Karpas-422 (cell line): ENCODE measurements around the gene RBMX. TPM values are rescaled to one million over a fixed set of nuclear protein-coding genes. Genes with fewer than 3 reads are reported as not detected.
"Not testable (repeated sequence)": the region's sequence is repeated elsewhere in the genome, so short reads cannot be mapped to it uniquely, and the experiment has no call there.

Experiments used
- DNase-seq: peaks from one replicate; pipeline ENCODE4 v3.0.0-alpha.2; 2015
- H2AFZ ChIP-seq: fragments of 200-600 bp; sonication (generic); 2 replicates; pipeline ENCODE4 v1.6.1; 2014; ENCODE audit warnings: antibody characterized with exemption, low read length, mixed read lengths
- H3K27ac ChIP-seq: fragments of 200-600 bp; sonication (generic); 2 replicates; pipeline ENCODE4 v1.5.1; 2014; ENCODE audit warnings: mild to moderate bottlenecking, low read length, moderate library complexity
- H3K27me3 ChIP-seq: fragments of 200-600 bp; sonication (generic); 2 replicates; pipeline ENCODE4 v1.6.1; 2014; ENCODE audit warnings: low read length, mixed read lengths
- H3K36me3 ChIP-seq: fragments of 200-600 bp; sonication (generic); 2 replicates; pipeline ENCODE4 v1.6.1; 2014; ENCODE audit warnings: low read length, mixed read lengths; ENCODE audit not compliant: insufficient read depth
- H3K4me1 ChIP-seq: fragments of 200-600 bp; sonication (generic); 2 replicates; pipeline ENCODE4 v1.6.1; 2014; ENCODE audit warnings: mild to moderate bottlenecking, low read length, mixed read lengths
- H3K4me2 ChIP-seq: fragments of 200-600 bp; sonication (generic); 2 replicates; pipeline ENCODE4 v1.6.1; 2014; ENCODE audit warnings: low read length, low read depth, mild to moderate bottlenecking; ENCODE audit not compliant: poor library complexity, severe bottlenecking
- H3K4me3 ChIP-seq: fragments of 200-600 bp; sonication (generic); 2 replicates; pipeline ENCODE4 v1.5.1; 2014; ENCODE audit warnings: mild to moderate bottlenecking, antibody characterized with exemption, low read length, mixed read lengths
- H3K79me2 ChIP-seq: fragments of 200-600 bp; sonication (generic); 2 replicates; pipeline ENCODE4 v1.6.1; 2014; ENCODE audit warnings: mild to moderate bottlenecking, low read length, mixed read lengths
- H3K9ac ChIP-seq: fragments of 200-600 bp; sonication (generic); 2 replicates; pipeline ENCODE4 v1.6.0; 2014; ENCODE audit warnings: low read length
- H3K9me2 ChIP-seq: fragments of 200-600 bp; sonication (generic), shearing (Covaris generic); replicated peaks from 2 replicates; pipeline ENCODE4 v1.6.0; 2014; ENCODE audit warnings: mild to moderate bottlenecking, low read length, moderate library complexity; ENCODE audit not compliant: insufficient read depth
- H3K9me3 ChIP-seq: fragments of 300-700, 200-600 bp; sonication (generic); 2 replicates; pipeline ENCODE4 v1.6.1; 2014; ENCODE audit warnings: low read length, mixed read lengths
- H4K20me1 ChIP-seq: fragments of 200-600 bp; sonication (generic); 2 replicates; pipeline ENCODE4 v1.6.1; 2014; ENCODE audit warnings: mild to moderate bottlenecking, antibody characterized with exemption, low read length, low read depth; ENCODE audit not compliant: insufficient read depth
- total RNA-seq: library from RNA; depleted of rRNA; stranded (reverse); fragments of >200 nt; shearing (Covaris generic); gene quantifications from 2 replicates; pipeline ENCODE4 v1.2.3, GENCODE V29; 2014; ENCODE audit warnings: low replicate concordance

The RBMX gene
- total RNA-seq, 1 experiment from 2014 or later: 186 TPM

DNA sequence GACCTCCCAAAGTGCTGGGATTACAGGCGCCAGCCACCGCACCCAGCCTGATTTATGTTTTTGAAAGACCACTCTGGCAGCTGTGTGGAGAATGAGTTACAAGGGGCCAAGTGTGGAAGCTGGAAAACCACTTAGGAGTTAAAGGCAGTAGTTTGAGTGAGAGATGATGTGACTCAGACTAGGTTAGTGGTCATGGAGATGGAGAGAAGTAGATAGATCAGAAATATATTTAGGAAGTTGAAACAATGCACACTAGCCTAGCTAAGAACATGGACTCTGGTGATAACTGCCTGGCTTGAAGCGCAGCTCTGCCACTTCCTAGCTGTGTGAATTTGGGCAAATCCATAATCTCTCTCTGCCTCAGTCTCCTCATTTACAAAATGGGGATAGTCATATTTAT lies 11.9 kb upstream of the RBMX start:
- no peak overlapping the region for H2AFZ ChIP-seq
- DNase-seq: no peak

DNA sequence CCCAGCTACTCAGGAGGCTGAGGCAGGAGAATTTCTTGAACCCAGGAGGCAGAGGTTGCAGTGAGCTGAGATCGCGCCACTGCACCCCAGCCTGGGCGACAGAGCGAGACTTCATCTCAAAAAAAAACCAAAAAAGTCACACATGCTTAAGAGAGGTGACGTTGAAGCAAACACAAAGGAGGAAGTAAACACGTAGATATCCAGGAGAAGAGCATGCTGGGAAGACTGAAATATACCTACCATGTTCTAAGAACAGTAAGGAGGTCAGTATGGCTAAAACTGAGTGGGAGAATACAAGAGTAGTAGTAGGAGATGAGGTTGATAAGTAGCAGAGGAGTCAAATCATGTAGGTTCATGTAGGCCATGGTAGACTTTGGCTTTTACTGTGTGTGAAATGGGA lies 10.1 kb upstream of the RBMX start:
- not testable (repeated sequence) for DNase-seq, H4K20me1 ChIP-seq, H3K4me3 ChIP-seq, H3K4me1 ChIP-seq, H3K9ac ChIP-seq, H3K9me3 ChIP-seq, H2AFZ ChIP-seq, H3K9me2 ChIP-seq, H3K27me3 ChIP-seq, H3K27ac ChIP-seq, H3K79me2 ChIP-seq, H3K36me3 ChIP-seq, H3K4me2 ChIP-seq

More for the DNA sequence above, 11.9 kb upstream of the RBMX start:
- Histone ChIP-seq H3K79me2 (no peaks in the 10 kb centered on the region), H3K9me2 (no peaks in the 10 kb centered on the region), H3K9me3 (no peaks in the 10 kb centered on the region), H3K4me3 (no peak overlapping the region), H3K9ac (no peak overlapping the region), H3K27me3 (no peaks in the 10 kb centered on the region), H4K20me1 (no peaks in the 10 kb centered on the region), H3K4me2 (no peak overlapping the region), H3K36me3 (no peaks in the 10 kb centered on the region), H3K4me1 (no peaks in the 10 kb centered on the region), H3K27ac (no peak overlapping the region)

DNA sequence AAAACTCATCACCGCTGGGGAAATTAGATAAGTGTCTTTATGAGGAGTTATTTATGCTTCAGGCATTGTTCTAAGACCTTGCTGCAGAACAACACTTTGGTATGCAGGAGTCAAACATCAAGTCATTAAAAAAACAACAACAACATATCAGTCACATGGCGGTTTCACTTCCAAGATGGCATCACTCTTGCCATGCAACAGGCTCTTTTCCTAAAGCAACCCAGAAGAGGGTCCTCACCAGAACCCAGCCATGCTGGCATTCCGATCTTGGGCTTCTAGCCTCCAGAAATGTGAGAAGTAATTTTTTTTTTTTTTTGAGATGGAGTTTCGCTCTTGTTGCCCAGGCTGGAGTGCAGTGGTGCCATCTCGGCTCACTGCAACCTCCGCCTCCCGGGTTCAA lies 8.7 kb upstream of the RBMX start:
- no peak overlapping the region for H3K4me2 ChIP-seq
- H3K27me3 ChIP-seq: no peaks in the 10 kb centered on the region
- no peaks in the 10 kb centered on the region for H3K79me2 ChIP-seq
- no peak overlapping the region for H3K27ac ChIP-seq
- no peak overlapping the region for H2AFZ ChIP-seq
- H4K20me1 ChIP-seq: no peaks in the 10 kb centered on the region
- no peak overlapping the region for H3K9ac ChIP-seq
- no peak for DNase-seq
- no peak overlapping the region for H3K4me3 ChIP-seq
- H3K4me1 ChIP-seq: no peaks in the 10 kb centered on the region
- H3K9me3 ChIP-seq: no peaks in the 10 kb centered on the region
- no peaks in the 10 kb centered on the region for H3K9me2 ChIP-seq
- H3K36me3 ChIP-seq: no peaks in the 10 kb centered on the region

DNA sequence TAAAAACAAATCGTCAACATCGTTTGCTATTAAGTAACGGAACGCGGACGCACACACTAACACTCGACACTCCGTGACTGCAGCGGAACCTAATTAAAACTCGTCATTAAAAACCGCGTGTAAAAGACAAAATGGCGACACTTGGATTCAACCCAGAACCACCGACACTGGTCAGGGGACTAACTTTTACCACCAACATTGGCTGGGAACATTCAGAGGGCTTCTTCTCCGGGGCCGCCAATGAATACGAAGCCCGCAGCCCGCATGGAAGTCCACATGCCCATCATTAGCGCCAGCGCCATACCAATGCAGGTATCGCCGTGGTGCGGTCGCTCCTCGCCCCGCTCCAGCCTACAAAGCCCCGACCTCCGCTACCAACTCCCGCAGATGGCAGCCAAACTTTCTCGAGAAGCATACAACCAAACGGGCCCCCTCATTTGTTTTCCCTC lies 498 bp downstream of the RBMX start:
- H3K9me2 ChIP-seq: no peaks in the 10 kb centered on the region
- H3K27ac ChIP-seq: peak overlapping the region; percentile 89
- peak overlapping the region; percentile 87 for H3K4me3 ChIP-seq
- H3K4me1 ChIP-seq: peaks cover 12% of the 10 kb centered on the region
- DNase-seq: peak; percentile 69
- peaks cover 31% of the 10 kb centered on the region for H3K36me3 ChIP-seq
- peaks cover 28% of the 10 kb centered on the region for H3K79me2 ChIP-seq
- H4K20me1 ChIP-seq: peaks cover 5% of the 10 kb centered on the region; the same call in 1 of the 2 replicates
- no peak overlapping the region for H2AFZ ChIP-seq
- peak overlapping the region; percentile 92 for H3K9ac ChIP-seq
- H3K4me2 ChIP-seq: peak overlapping the region; percentile 87
- H3K27me3 ChIP-seq: no peaks in the 10 kb centered on the region
- no peaks in the 10 kb centered on the region for H3K9me3 ChIP-seq

DNA sequence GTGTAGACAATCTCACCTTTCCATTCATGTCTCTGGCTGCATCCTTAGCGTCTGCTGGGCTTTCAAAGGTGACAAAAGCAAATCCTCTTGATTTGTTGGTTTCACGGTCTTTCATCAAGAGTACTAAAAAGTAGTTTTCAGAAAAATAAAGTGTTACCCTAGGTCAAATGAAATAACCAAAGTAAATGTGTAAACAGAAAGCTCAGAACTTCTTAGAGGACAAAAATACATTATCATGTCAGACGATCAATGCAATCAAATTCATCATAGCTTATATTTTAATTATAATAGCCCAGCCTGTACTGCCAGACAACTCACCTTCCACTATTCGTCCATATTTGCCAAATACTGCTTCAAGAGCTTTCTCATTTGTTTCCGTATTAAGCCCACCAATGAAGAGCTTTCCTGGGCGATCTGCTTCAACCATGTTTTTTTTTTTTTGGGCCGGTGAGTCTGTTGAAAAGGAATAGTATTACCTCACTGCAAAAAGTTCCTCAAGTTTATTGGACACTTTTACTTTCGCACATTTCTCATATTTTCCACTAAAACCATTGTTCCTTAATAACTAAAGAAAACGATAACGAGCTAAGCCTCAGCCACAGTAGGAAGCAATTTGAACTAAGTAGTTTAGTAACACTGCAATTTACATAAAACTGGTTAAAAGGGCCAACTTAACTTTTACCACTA lies 1.4 kb downstream of the RBMX start:
- DNase-seq: peak; percentile 53
- Histone ChIP-seq H2AFZ (no peak overlapping the region), H3K4me2 (peak overlapping the region; percentile 87), H3K27me3 (no peaks in the 10 kb centered on the region), H3K36me3 (peaks cover 36% of the 10 kb centered on the region), H3K27ac (peak overlapping the region; percentile 89), H3K9me2 (no peaks in the 10 kb centered on the region), H3K4me1 (peaks cover 12% of the 10 kb centered on the region), H4K20me1 (peaks cover 5% of the 10 kb centered on the region; the same call in 1 of the 2 replicates), H3K9ac (peak overlapping the region; percentile 92), H3K4me3 (peak overlapping the region; percentile 87), H3K79me2 (peaks cover 28% of the 10 kb centered on the region), H3K9me3 (no peaks in the 10 kb centered on the region)

DNA sequence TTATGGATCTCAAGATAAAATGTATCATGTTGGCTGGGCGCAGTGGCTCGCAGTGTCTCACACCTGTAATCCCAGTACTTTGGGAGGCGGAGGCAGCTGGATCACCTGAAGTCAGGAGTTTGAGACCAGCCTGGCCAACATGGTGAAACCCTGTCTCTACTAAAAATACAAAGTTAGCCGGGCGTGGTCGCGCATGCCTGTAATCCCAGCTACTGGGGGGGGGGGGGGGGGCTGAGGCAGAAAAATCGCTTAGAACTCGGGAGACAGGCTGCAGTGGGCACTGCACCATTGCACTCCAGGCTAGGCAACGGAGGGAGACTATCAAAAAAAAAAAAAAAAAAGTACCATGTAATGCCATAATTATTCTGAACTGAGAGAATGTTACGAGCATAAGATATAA lies 2.1 kb downstream of the RBMX start:
- H3K36me3 ChIP-seq: peaks cover 36% of the 10 kb centered on the region
- DNase-seq: no peak
- peaks cover 5% of the 10 kb centered on the region; the same call in 1 of the 2 replicates for H4K20me1 ChIP-seq
- H3K9me3 ChIP-seq: no peaks in the 10 kb centered on the region
- no peak overlapping the region for H2AFZ ChIP-seq
- H3K4me3 ChIP-seq: peak overlapping the region; percentile 87; the same call in 1 of the 2 replicates
- no peak overlapping the region for H3K27ac ChIP-seq
- peak overlapping the region; percentile 87 for H3K4me2 ChIP-seq
- no peak overlapping the region for H3K9ac ChIP-seq
- peaks cover 12% of the 10 kb centered on the region for H3K4me1 ChIP-seq
- H3K27me3 ChIP-seq: no peaks in the 10 kb centered on the region
- no peaks in the 10 kb centered on the region for H3K9me2 ChIP-seq
- H3K79me2 ChIP-seq: peaks cover 28% of the 10 kb centered on the region

DNA sequence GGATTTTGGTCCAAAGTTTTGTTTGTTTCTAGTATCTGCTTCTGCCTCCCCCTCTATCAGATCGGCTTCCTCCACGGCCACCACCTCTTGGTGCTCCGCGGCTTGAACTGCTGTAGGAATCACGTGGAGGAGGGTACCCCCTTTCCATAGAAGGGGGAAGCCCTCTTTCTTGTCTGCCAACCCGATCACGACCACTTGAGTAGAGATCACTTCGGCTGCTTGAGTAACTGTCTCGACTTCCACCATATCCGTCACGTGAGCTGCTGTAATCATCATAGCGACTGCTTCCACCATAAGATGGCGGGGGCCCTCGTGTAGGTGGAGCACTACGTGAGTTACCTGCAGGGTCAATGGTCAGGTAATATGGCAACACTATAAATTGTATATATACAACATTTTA lies 6.4 kb downstream of the RBMX start:
- not testable (repeated sequence) for H3K9ac ChIP-seq, H4K20me1 ChIP-seq, DNase-seq, H3K9me3 ChIP-seq, H3K4me2 ChIP-seq, H3K4me3 ChIP-seq, H3K4me1 ChIP-seq, H3K9me2 ChIP-seq, H3K27me3 ChIP-seq, H3K27ac ChIP-seq, H2AFZ ChIP-seq
- Histone ChIP-seq H3K79me2 (peaks cover 13% of the 10 kb centered on the region), H3K36me3 (peaks cover 46% of the 10 kb centered on the region)

DNA sequence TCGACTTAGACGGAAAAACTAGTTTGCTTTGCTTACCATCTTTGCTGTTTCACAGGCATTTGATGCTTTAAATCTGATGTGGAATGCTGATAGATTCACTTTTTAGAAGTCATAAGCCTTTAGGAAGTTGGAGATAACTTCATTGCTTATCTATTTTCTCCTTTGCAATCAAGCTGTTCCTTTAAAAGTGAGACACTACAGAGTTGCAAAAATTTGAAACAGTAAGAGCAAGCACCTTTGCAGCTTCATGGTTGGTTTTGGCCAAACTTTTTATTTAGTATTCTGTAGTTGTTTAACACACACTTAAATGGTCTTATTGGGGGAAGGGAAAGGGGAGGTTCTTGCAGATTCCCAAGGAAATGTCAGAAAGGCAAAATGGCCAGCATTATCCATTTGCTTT lies 7.3 kb downstream of the RBMX start:
- peaks cover 47% of the 10 kb centered on the region for H3K36me3 ChIP-seq
- not testable (repeated sequence) for H3K27me3 ChIP-seq, H3K4me3 ChIP-seq, H3K9me2 ChIP-seq, H3K9ac ChIP-seq, H3K4me1 ChIP-seq, H2AFZ ChIP-seq, H3K27ac ChIP-seq, H4K20me1 ChIP-seq, H3K9me3 ChIP-seq, H3K4me2 ChIP-seq, DNase-seq, H3K79me2 ChIP-seq
